Stimulated activated CD8-positive, alpha-beta memory T cell treated with anti-CD3 and anti-CD28 coated beads, Interleukin-7, amount 100 ng/mL, for 4 hours (primary cell): Measurements from ENCODE around the gene FAF2.

Experiments
- DNase-seq, 2 donors: peaks; one replicate each; pipeline ENCODE4 v3.0.0-alpha.2; 2020; ENCODE audit warnings: low read depth in 2 of 2

Gene FAF2

DNA sequence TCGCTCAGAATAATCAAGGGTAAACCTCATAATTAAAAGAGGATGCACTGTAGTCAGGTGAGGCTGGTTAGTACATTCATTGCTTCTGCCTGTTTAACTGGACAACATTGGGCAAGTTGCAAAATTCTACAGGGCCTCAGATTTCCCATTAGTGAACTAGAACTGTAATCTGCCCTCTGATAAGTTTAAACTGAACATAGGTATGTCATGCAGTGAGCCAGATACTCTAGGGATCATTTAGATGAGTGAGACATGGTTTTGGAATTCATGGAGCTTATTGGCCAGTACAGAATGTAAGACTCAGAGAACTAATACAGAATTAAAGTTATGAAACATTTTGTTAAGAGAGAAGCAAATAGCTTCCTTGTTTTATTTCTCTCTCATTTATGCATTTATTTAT, 53.1 kb downstream of the FAF2 start:
- no peak for DNase-seq

GRCh38 chr5:176503496-176503895, 55.3 kb downstream of the FAF2 start:
- DNase-seq = no peak

- DNase-seq = no peak
These were observed 59.7 kb downstream of the FAF2 start for GRCh38 chr5:176507911-176508310.

DNA sequence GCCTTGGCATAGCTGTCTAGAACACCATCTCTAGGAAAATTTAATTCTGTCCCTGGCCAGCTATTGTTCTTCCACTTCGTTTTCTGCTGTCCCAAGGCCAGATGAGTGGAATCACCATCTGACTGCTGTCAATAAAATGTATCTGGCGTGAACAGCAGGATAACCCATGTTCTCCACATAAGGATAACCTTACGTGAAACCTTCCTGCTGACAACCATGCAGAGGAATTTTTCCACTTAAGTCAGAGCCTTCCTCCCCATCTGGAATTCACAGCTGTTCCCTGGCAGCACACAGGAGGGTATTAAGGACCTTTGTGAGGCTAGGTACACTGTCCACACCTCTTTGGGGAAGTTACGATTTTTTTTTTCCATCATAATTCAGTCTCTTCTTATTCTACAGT, 60.4 kb downstream of the FAF2 start:
- no peak for DNase-seq

- no peak for DNase-seq
These were observed 65.6 kb downstream of the FAF2 start for GRCh38 chr5:176513788-176514187.

- DNase-seq = no peak
These were observed 66.2 kb downstream of the FAF2 start for GRCh38 chr5:176514244-176514950.

GRCh38 chr5:176515396-176515795, 67.2 kb downstream of the FAF2 start:
- DNase-seq = no peak

GRCh38 chr5:176517053-176517661, 69.0 kb downstream of the FAF2 start:
- DNase-seq = no peak

DNA sequence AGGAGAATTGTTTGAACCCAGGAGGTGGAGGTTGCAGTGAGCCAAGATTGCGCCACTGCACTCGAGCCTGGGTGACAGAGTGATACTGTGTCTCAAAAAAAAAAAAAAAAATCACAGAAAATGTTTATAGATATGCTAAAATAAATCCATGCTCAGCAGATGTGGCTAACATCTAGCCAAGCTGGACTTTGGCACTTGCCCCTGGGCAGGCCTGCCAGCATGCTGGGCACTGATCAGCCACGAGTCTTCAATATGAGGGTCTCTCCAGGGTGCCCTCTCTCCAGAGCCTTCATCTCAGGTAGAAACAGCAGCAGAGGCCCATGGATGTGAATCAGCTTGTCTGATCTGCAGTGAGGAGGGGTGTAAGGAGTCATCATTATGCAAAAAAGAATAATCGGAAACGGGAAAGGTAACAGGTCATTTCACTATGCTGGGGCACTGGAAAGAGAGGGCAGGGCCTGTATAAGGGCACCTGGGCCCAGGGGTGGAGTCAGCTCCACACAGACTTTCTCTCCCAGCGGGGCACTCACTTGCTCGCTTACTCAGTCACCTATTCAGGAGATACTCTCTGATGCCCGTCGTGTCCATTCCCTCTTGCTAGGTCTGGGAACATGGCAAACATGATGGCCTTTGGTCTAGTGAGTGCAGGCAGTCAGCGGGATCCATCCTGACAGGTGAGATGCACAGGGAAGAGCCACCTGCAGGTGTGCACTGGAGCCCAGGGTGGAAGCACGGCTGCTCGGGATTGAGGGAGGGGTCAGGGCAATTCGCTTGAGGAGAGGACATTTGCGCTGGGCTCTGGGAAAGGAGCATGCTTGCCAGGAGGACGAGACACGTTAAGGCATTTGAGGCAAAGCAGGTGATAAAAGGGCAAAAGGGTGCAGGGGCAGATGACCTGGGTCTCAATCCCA, 71.9 kb downstream of the FAF2 start:
- no peak for DNase-seq

GRCh38 chr5:176521286-176521685, 73.1 kb downstream of the FAF2 start:
- no peak for DNase-seq

- DNase-seq = no peak
These were observed 73.6 kb downstream of the FAF2 start for GRCh38 chr5:176521699-176522263.

GRCh38 chr5:176524138-176524537, 76.0 kb downstream of the FAF2 start:
- DNase-seq = no peak

GRCh38 chr5:176524987-176525386, 76.8 kb downstream of the FAF2 start:
- no peak for DNase-seq

DNA sequence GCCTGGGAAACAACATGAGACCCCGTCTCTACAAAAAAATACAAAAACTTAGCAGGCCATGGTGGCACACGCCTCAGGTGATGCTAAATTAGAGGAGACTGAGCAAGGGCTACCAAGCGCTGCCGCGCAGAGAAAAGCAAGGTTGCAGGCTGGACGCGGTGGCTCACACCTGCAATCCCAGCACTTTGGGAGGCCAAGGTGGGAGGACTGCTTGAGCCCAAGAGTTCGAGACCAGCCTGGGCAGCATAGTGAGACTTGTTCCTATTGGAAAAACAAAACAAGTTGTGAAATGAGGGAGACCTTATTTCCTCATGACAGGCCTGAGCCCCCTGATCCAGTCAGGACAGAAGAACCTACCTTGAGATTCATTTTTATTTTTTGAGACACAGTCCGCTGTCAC, 77.5 kb downstream of the FAF2 start:
- no peak for DNase-seq

- DNase-seq = no peak
These were observed 78.3 kb downstream of the FAF2 start for GRCh38 chr5:176526462-176526861.

DNA sequence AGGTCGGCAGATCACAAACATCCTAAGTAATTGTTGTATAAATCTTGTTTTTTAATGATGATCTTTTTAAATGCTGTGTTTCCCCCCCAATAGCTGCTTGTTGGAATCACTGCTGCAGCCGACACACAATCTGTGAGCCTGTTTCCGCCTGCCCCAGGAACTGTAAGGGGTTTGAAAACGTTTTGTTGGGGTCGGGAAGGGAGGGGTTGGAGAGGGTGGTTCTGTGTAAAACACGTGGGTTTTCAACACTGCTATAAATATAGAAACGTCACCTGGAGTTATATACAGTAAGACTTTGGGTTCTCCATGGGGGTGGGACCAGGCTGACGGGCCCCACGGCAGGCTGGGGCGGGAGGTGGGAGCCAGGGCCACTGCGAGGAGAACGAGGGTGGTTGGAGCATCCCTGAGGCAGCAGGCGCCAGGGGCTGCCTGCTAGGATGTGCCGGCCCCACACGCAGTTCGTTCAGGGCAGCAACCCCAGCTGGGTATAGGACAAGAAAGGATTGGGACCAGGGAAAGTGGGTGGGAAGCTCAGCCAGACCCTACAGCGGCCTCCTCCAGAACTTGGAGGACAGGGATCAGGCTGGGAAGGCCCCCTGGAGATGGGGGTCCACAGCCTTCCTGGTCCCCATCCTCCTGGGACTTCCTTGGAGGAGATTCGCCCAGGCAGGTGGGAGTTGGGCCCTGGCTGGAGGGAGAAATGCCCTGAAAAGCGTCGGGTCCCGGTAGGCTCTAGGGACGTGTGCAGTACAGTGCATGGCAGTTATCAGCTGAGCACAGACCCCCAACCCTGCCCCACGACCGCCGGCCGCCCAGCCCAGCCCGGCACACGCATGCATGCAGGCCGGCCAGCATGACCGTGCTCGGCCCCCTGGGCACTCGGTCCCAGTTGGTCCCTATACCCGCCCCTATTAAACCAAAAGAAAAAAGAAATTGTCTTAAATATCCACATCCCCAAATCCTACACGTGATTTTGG, 79.3 kb downstream of the FAF2 start:
- DNase-seq = no peak

DNA sequence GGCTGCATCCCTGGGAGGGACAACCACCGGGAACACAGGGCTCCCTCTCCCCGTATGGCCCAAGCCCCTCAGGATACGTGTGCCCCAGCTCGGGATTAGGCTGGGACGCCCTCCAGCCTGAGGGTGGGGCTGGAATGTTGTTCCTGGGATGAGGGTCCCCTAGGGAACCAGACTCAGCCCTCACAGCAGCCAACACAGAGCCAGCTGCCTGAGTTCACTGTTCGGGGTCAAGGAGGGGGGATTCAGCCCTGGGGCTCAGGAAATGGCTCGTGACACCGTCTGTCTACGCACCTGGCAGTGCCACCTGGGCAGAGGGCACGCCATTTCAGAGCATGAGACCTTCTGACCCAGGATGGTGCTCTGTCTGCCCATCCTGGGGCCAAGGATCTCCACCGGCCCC, 80.1 kb downstream of the FAF2 start:
- DNase-seq = no peak

DNA sequence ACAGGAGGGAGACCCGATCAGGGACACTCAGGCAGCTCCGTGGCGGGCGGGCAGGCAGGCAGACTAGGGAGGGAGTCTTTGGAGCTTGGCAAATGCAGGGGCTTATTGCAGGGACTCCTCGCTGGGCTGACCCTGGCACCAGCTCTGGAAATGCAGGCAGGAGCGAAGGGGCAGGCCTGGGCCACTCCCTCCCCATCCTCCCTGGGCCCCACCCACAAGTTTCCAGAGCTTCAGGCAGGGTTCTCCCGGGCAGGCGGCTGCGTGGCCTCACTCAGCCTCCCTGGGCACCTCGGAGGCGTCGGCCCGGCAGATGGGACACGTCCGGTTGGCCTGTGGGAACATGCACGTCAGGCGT, 80.6 kb downstream of the FAF2 start:
- no peak for DNase-seq

DNA sequence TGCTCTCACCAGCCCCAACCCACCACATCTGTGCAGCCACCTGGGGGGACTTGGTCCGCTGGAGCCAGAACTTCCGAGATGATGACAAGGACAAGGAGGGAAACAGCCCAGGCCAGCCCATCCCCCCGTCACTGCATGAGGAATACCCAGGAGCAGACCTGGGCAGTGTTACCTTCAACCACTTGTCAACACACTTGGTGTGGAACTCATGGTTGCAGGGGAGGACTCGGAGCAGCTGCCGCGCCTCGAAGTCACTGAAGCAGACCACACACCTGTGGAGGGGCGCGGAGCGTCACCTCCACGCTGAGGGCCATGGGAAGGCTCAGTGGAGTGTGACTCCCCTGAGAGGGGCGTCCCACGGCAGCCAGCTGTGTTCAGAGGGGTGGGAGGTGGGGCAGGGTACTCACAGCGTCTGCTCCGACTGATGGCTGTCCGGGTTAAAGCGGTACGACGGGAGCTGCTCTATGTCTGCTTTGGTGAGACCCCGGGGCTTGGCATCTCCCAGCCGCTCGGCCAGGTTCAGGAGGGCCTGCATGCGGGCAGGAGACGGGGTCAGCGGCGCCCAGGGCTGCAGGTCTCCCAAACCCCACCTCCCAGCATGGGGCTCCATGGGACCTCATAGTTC, 81.0 kb downstream of the FAF2 start:
- no peak for DNase-seq

DNA sequence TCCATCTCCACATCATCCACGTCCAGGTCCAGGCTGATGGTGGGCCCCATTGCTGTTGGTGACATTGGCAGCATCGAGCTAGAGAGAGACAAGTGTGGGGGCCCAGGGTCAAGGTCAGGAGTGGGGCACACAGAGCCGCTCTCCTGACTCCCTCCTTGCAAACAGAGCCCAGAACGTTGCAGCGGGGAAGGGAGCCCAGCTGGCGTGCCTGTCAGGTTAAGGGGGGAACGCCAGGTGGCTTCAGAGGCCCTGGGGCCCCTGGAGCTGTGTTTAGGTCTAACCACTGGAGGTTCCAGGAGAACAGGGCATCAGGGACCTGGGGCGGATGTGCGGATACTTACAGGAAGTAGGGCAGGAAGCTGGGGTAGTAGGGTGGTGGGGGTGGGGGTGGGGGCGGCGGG, 81.6 kb downstream of the FAF2 start:
- peak in 1 of 2 donors; percentile 25 for DNase-seq
